Activated effector memory CD4-positive, alpha-beta T cell treated with anti-CD3 and anti-CD28 coated beads, Interleukin-2, amount 50 U/mL, for 16 hours (primary cell): Measurements from ENCODE around the gene LDLRAD4.

Source experiments
- DNase-seq: peaks from one replicate; pipeline ENCODE4 v3.0.0-alpha.2; 2020

Gene LDLRAD4

GRCh38 chr18:13625843-13626543 is 407.4 kb downstream of the LDLRAD4 start:
- DNase-seq: no peak

DNA sequence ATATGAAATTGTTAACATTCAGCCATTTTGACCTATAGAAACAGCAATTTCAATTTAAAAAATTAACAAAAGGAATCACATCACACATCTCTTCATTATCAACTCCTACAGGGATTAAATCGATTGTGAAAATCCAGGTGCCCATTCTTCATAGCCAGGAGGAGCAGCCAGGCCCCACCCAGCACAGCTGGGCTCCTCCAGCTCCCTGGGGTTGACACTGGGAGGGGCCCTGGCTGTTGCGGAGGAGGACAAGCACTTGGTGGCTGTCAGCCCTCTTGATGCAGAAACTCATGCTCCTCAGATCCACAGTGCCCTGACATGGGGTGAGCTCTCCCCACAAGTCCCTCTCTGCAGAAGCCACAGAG is 408.0 kb downstream of the LDLRAD4 start:
- no peak for DNase-seq

- DNase-seq: no peak
Observed at GRCh38 chr18:13627639-13628038, 409.1 kb downstream of the LDLRAD4 start.

- DNase-seq: no peak
Observed at GRCh38 chr18:13628211-13628610, 409.7 kb downstream of the LDLRAD4 start.

DNA sequence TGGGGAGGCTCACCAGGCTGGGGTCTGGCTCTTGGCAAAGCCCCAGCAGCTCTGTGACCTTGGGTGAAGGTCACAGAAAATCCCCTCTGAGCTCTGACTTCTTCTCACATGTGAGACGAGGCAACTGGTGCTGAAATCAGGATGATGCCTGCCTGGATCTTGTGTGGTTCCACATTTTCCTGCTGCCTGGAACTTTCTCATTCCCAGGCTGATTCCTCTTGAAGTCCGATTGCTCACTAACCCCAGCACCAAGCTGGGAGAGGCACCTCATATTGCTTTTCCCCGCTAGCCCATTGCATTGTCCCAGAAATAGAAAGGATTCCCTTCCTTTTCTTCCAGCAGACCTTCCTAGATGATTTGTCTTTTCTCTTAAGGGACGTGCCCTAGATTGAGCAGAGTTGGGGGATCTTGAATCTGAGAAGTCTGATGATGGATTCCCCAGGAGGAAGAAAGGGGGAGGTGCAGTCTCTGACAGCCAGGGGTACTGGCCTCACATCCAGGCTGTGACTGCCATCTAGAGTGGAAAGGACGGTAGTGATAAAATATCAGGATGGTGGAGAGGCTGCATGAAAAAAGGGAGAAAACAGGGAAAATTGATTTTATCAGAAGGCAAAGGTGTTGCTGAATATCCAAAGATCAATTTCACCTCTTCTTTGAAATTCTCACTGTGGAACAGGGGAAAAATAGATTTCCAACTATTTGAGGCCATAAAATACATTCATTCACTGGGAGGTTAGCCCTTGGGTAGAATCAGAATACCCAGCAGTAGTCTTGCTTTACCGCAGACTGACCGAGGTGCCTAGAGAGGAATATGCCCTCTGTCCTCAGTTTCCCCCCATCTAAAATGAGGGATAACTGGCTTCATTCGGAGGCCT is 411.5 kb downstream of the LDLRAD4 start:
- DNase-seq: peak; percentile 75

GRCh38 chr18:13630716-13631268 is 412.2 kb downstream of the LDLRAD4 start:
- no peak for DNase-seq

DNA sequence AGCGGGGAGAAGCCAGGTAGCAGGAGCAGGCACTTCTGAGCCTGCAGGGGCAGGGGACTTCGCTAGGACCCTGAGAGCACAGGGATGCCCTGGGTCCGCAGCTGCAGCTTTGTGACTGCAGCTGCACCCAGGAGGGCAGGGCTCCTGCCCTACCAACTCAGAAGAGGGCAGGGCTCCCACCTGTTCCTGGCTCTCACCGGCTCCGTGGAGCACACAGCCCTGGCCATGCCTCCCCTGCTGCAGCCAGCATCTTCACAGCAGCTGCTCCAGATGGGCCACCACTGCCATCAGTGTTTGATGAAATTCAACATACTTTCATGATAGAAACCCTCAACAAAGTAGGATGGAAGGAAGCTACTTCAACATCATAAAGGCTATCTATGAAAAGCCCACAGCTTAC is 415.1 kb downstream of the LDLRAD4 start:
- no peak for DNase-seq

- DNase-seq: no peak
Observed at GRCh38 chr18:13635046-13635445, 416.5 kb downstream of the LDLRAD4 start.

DNA sequence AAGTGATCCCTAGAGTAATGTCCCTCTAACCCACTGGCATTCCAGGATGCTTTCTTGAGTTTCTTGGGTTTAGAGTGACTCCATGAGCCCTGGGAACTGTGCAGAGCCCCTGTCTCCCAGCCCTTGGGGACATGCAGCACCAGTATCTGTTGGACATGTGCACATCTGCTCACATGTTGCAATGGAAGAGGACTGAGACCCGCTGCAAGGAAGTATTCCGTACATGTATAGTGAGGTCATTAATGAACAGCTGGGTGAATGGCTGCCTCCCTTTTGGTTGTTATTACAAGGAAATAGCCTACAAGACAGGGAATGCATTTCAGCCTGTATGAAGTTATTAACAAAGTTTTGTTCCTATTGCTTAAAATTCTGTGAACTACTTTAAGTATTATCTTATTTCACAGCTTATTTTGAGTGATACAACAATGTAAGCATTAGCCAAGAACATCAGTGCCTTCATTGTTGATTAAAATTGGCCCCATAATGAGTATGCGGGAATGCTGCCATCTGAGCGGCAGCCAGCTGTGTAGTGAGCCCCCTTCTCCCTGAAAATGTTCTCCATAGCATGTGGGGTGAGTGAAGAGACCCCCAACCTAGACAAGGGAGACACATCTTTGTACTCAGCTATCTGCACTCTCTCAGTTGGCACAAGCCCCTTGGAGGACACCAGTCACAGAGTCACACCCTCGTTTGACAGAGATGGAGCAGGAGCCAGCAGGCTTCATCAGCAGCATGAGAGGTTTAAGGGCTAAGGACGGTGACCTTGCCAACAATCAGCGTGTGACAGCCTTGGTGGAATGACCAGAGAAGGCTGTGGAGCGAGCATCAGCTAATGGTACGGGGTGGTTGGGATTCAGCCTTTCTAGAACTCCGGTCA is 420.4 kb downstream of the LDLRAD4 start:
- no peak for DNase-seq

- DNase-seq: no peak
Observed at GRCh38 chr18:13640266-13640860, 421.8 kb downstream of the LDLRAD4 start.

DNA sequence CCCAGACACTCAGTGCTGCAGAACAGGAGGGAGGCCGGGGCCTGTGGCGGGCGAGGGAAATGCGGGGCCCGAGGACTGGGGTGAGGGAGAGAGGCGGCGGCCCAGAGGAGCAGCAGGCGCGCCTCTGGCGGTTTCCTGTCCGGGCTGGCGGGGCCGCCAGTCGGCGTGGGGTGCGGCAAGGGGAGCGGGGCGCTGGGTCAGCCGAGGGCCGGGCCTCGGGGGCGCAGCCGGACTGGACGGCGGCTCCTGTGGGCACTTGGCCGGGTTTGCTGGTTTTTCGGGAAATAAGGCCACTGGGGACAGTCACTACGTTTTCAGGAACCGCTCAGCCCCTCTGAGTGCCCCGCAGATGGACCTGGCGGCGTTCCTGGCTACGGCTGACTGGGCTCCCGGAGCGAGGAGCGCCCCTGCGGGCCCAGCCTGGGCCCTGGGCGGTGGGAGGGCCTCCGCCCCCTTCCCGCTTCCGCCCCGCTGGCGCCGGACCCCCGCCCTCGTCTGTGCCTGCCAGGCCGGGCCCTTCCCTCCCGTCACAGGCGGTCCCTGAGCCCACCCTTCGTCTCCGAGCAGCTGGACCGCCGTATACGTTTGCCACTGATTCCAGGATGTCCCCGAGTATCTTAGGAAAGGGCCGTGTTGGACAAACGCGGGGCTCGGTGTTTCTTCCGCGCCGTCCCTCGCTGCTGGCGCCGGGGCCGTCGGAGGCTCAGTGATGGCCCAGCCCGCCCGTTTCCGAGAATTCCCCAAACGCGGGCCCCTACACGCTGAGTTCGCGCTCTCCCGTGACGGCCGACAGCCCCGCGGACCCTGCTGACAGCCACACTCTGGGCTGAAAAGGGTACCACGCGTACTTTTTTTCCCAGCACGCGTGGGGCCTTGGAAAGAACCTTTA is 423.2 kb downstream of the LDLRAD4 start:
- DNase-seq: no peak

GRCh38 chr18:13642440-13642827 is 423.9 kb downstream of the LDLRAD4 start:
- DNase-seq: no peak

- no peak for DNase-seq
Observed at GRCh38 chr18:13643261-13643751, 424.7 kb downstream of the LDLRAD4 start.

DNA sequence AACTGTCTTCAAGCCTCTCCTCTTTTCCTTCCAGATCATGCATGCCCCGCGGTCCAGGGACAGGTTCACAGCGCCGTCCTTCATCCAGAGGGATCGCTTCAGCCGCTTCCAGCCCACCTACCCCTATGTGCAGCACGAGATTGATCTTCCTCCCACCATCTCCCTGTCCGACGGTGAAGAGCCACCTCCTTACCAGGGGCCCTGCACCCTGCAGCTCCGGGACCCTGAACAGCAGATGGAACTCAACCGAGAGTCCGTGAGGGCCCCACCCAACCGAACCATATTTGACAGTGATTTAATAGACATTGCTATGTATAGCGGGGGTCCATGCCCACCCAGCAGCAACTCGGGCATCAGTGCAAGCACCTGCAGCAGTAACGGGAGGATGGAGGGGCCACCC is 426.5 kb downstream of the LDLRAD4 start:
- no peak for DNase-seq

DNA sequence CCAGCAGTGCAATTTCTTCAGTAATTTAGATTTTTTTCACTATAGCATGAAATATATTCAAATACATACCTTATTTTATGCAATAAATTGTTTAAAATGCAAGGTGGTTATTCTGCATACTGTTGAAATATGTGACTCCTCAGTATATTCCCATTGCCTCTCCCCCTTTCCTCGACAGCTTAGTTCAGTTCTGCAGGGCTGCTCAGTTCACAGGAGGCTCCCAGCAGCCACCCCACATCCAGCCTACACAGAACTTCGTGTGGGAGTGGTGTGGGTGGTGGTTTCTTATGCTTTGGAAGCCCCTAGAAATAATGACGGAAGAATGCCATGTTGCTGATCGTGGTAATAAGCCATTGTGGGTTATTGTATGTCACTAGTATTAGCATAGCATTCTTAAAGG is 428.1 kb downstream of the LDLRAD4 start:
- no peak for DNase-seq

GRCh38 chr18:13647761-13648160 is 429.2 kb downstream of the LDLRAD4 start:
- no peak for DNase-seq

DNA sequence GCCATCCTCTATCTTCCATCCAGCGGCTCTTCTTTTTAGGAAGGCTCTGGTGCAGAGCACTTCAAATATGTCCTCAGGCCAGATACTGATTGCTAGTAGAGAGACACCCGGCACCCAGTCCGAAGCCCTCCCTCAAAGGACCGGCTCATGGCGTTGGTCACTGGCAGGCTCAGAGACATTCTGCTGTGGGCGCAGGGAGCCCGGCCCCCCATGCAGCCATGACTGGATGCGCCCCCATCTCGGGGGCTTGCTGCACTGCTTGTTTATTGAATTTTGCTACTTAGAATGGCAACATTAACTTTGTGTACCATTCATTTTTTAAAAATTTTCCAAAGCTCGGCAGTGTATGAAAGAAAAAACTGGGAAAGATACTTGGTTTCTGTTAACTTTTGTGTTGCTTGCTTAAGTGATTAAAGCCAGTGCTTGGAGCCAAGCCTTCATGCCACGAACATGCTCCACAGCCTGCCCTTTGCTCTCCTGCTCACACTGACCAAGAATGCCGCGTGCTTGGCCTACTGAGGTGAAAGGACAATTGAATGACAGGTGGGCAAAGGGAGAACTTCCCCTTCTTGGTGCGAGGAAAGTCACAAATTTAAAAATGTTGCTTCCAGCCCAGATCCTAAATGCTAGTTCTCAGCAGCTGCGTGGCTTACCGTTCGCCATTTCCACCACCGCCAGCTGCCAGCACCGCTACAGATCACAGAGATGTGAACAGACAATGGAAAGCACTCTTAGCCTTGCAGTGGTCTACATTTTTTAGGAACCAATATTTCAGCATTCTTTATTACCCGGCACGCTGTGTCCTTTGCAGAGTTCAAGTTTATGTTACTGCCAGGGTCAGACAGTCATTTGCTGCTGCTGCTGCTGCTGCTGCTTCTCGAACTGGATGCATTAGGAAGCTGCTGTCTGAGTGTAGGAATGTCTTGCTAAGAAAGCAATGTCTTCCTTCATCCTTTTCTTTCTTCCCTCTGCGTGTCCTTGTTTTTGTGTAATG is 431.1 kb downstream of the LDLRAD4 start:
- DNase-seq: no peak

- no peak for DNase-seq
Observed at GRCh38 chr18:13653746-13654433, 435.3 kb downstream of the LDLRAD4 start.

DNA sequence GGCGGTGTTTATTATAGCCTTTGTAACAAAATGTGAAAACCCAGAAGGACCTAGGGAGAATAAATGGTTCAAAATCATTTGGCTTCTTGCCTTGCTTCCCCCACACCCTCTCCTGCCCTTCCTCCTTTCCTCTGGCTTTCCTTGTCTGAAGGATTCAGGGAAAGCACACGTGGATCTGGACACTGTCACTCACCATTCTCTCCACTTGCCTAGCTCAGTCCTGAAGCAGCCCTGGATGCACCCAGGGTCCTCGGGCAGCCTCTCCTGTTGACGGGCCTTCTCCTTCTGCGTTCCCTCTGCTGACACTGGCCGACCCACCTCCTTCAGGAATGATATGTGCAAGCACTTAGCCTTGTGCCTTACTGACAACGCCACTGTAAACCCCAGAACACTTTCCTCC is 439.4 kb downstream of the LDLRAD4 start:
- DNase-seq: no peak
